ENCODE results near the gene CDKAL1. TPM values are rescaled to one million over a fixed set of nuclear protein-coding genes. Genes with fewer than 3 reads are reported as not detected.

The CDKAL1 gene
- total RNA-seq, 1 donor from 2014 or later, result 12.2 TPM

GRCh38 chr6:21230536-21230935, 696.3 kb downstream of the CDKAL1 start:
- no peak overlapping the region for H3K4me3 ChIP-seq (ENCODE audit: low read depth, low read length)
- DNase-seq (ENCODE audit: low read depth), result no peak
- TF ChIP-seq CTCF (conservative IDR thresholded peaks at IDR 0.05; ENCODE audit: low read depth, low read length), result no peak

- DNase-seq (ENCODE audit: low read depth), result no peak
- TF ChIP-seq CTCF (conservative IDR thresholded peaks at IDR 0.05; ENCODE audit: low read depth, low read length), result no peak
- H3K4me3 ChIP-seq (ENCODE audit: low read depth, low read length), result no peak overlapping the region
Measured at GRCh38 chr6:21235162-21235561, 700.9 kb downstream of the CDKAL1 start.

GRCh38 chr6:21238208-21238607, 704.0 kb downstream of the CDKAL1 start:
- DNase-seq (ENCODE audit: low read depth), result no peak
- no peak overlapping the region for H3K4me3 ChIP-seq (ENCODE audit: low read depth, low read length)
- TF ChIP-seq CTCF (conservative IDR thresholded peaks at IDR 0.05; ENCODE audit: low read depth, low read length), result no peak

DNA sequence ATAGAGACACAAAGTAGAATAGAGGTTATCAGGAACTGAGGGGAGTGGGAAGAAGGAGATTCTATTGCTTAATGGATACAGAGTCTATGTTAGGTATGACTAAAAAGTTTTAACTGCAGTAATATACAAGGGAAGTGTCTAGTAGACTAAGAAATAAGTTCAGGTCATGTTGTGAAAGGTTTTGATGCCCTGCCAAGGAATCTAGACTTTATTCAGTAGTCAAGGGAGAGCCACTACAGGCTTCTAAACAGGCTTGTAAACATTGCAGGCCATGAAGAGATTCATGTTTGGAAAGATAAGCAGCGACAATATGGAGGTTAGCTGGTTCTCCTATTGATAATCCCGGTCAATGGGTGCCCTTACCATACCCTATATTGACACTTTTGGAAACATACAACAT, 706.5 kb downstream of the CDKAL1 start:
- H3K4me3 ChIP-seq (ENCODE audit: low read depth, low read length), result no peak overlapping the region
- TF ChIP-seq CTCF (conservative IDR thresholded peaks at IDR 0.05; ENCODE audit: low read depth, low read length), result no peak
- DNase-seq (ENCODE audit: low read depth), result no peak

GRCh38 chr6:21241231-21242130, 707.2 kb downstream of the CDKAL1 start:
- H3K4me3 ChIP-seq (ENCODE audit: low read depth, low read length), result no peak overlapping the region
- no peak for DNase-seq (ENCODE audit: low read depth)
- TF ChIP-seq CTCF (conservative IDR thresholded peaks at IDR 0.05; ENCODE audit: low read depth, low read length), result no peak

DNA sequence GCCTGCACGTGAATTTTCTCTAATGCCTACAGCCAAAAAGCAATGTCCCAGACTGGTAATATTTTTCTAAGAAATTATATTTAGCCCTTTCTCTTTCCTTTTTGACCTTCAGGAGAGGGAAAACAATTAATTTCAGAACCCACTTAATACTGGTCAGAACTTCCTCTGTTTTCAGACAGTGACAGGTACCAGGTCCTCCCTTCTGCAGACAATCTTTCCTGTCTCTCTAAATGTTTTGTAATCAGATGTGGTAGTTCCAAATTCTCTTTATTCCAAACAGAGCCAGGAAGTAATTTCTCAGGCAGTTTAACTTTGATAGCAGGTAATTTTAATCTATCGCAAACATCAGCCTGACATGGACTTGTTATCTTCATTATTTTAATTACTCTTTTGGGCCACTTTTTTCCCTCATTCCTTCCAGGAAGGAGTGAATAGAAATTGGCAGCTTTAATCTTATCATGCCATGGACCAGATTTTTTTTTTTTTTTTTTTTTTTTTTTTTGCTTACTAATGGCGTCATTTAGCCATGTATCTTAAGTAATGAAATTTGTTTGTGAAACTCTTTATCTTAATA, 710.7 kb downstream of the CDKAL1 start:
- DNase-seq (ENCODE audit: low read depth), result no peak
- no peak for TF ChIP-seq CTCF (conservative IDR thresholded peaks at IDR 0.05; ENCODE audit: low read depth, low read length)
- H3K4me3 ChIP-seq (ENCODE audit: low read depth, low read length), result no peak overlapping the region

All from epithelial cell of proximal tubule (primary cell).